ENCODE data around the gene LCN9.
"Not testable (repeated sequence)": the region's sequence is repeated elsewhere in the genome, so short reads cannot be mapped to it uniquely, and the experiment has no call there.

DNA sequence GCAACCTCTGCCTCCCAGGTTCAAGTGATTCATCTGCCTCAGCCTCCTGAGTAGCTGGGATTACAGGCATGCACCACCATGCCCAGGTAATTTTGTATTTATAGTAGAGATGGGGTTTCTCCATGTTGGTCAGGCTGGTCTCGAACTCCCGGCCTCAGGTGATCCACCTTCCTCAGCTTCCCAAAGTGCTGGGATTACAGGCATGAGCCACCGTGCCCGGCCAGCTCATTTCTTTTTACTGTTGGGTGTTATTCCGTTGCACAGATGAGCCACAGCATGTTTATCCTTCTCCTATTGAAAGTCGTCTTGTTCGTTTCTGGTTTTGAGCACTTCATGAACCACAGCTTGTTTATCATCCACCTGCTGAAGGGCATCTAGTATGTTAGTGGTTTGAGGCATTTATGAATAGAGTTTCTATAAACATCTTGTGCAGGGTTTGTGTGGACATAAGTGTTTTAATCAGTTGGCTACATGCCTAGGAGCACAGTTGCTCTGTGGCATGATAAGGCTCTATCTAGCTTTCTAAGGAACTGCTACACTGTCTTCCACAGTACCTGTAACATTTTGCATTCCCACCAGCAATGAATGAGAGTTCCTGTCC lies 26.1 kb upstream of the LCN9 start:
- TF ChIP-seq POLR2A, POLR2AphosphoS5 (IDR thresholded peaks at IDR 0.05; ENCODE audit: low read depth, low read length): not testable (repeated sequence)

Measured in GM12892 (cell line).